Ectodermal cell (in vitro differentiated cells): Measurements from ENCODE around the gene ASGR1.

Experiments
- H3K27ac ChIP-seq: 2 replicates; pipeline ENCODE4 v1.7.0; 2013; ENCODE audit warnings: mild to moderate bottlenecking, low read depth, low read length; ENCODE audit not compliant: insufficient read depth, poor library complexity, severe bottlenecking
- H3K27me3 ChIP-seq: 2 replicates; pipeline ENCODE4 v1.7.0; 2013; ENCODE audit warnings: mild to moderate bottlenecking, low read length; ENCODE audit not compliant: insufficient read depth, control insufficient read depth, poor library complexity, severe bottlenecking
- H3K36me3 ChIP-seq: one replicate; pipeline ENCODE4 v1.7.0; 2013; ENCODE audit warnings: low read length; ENCODE audit not compliant: control insufficient read depth, insufficient read depth
- H3K4me1 ChIP-seq: one replicate; pipeline ENCODE4 v1.7.0; 2013; ENCODE audit warnings: low read length; ENCODE audit not compliant: control insufficient read depth, insufficient read depth
- H3K4me3 ChIP-seq: 2 replicates; pipeline ENCODE4 v1.7.0; 2013; ENCODE audit warnings: low read depth, low read length, control low read depth; ENCODE audit not compliant: insufficient read depth
- H3K9me3 ChIP-seq: 2 replicates; pipeline ENCODE4 v1.7.0; 2013; ENCODE audit warnings: mild to moderate bottlenecking, low read length, moderate library complexity; ENCODE audit not compliant: control insufficient read depth
- WGBS, 2 experiments: methylation state at CpG; one replicate each; pipeline ENCODE4 v1.1.7; 2013; ENCODE audit warnings: missing lambda C conversion rate in 2 of 2; 5-methylcytosine and 5-hydroxymethylcytosine counted together

Gene ASGR1

DNA sequence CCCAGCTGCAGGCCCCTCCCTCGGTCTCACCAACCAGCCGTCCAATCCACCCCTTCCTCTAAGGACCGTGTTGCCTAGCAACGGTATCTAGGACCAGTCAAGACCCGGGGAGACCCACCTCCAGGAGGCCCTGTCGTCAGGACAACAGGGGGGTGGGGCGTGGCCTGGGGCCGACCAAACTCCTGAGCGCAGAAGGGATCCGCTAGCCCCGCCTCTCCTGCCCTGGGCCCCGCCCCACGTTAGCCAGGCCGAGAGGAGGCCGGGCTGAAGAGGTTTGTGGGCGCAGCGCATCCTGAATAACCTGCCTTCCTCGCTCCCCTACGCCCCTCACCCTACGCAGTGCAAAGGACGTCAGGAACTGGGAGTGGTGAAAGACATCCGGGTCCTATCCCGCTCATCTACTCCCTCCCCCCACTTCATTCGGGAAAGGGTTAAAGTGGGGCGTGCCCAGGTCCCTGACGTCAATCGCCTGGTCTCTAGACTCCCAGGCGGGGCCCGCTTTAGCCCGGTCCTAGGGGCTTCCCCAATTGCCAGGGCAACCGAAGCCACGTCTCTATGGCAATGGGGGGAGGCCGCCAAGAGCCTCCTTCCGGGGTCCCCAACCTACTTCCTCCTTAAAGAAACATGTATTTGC is 25.8 kb upstream of the ASGR1 start:
- H3K36me3 ChIP-seq, result peaks cover 28% of the 10 kb centered on the region
- peak overlapping the region; percentile 44 for H3K27ac ChIP-seq
- no peaks in the 10 kb centered on the region for H3K27me3 ChIP-seq
- WGBS, 2 experiments, result 0% methylated on average over 34 of the region's 34 CpGs
- H3K4me3 ChIP-seq, result peak overlapping the region; percentile 38
- peaks cover 54% of the 10 kb centered on the region for H3K4me1 ChIP-seq
- no peaks in the 10 kb centered on the region for H3K9me3 ChIP-seq

DNA sequence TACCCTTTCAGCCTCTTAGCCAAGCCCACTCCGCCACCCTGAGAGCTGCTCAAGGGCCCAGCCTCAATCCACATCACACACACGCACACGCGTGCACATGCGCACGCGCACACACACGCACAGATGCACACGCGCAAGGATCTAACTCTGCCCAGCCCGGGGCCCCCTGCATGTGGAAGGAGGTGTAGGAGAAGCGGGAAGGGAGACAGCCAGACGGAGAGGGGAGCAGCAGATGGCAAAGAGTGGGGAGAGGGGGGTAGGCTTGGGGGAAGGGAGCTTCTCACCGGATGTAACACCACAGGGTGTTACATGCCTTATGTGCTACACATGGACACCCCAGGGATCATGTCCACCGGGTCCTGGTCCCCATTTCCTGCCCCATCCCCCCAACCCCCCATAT is 25.2 kb upstream of the ASGR1 start:
- Histone ChIP-seq H3K9me3 (no peaks in the 10 kb centered on the region), H3K27me3 (no peaks in the 10 kb centered on the region), H3K4me3 (peak overlapping the region; percentile 38), H3K4me1 (peaks cover 48% of the 10 kb centered on the region), H3K27ac (peak overlapping the region; percentile 20), H3K36me3 (peaks cover 28% of the 10 kb centered on the region)
- 89 to 90% methylated on average over 15 of the region's 15 CpGs for WGBS, 2 experiments

DNA sequence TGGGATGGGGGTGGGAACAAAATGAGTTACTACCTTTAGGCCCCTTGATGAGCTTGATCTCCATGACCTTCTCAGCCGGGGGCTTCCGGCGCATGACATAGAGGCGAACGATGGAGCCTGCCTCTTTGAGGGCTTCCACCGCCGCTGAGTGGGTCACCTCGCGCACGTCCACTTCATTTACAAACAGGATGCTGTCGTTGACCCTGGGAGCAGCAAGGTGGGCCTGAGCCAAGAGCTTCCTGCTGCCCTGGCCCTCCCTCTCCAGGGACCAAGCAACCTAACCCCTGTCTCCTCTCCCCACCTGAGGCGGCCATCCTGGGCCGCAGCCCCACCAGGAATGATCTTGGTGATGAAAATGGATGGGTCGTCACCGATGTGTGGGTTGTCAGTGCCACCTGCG is 24.2 kb upstream of the ASGR1 start:
- no peak overlapping the region for H3K27ac ChIP-seq
- H3K4me1 ChIP-seq, result peaks cover 39% of the 10 kb centered on the region
- H3K36me3 ChIP-seq, result peaks cover 28% of the 10 kb centered on the region
- 95 to 98% methylated on average over 16 of the region's 16 CpGs for WGBS, 2 experiments
- no peak overlapping the region for H3K4me3 ChIP-seq
- no peaks in the 10 kb centered on the region for H3K9me3 ChIP-seq
- no peaks in the 10 kb centered on the region for H3K27me3 ChIP-seq

DNA sequence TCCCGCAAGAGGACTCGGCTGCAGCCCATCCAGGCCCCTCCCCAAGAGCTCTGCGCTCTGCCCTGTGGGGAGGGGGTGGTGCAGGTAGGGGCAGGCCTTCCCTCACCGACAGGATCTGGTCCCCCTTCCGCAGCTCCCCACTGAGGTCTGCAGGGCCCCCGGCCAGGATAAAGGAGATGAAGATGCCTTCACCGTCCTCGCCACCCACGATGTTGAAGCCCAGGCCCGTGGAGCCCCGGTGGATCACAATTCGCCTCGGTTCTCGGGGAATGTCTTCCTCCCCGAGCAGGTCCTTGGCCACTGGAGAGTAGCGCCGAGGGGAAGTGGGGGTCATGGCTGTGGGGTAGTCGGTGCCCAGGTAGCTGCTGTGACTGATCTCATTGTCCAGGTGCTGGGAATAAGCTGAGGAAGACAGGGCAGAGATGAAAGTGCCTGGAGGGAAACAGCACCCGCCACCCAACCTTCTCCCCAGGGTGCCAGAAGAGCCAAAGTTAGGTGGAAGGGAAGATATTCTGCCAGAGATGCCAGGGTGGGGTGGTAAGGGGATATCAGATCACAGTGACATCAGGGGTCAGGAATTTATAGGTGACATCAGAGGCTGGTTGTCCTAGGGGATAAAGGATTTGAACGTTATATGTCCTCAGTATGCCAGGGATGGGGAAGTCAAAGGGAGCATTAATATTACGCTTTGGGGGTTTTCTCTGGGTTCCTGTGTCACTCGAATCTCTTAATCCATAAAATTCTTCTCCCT is 17.7 kb upstream of the ASGR1 start:
- Histone ChIP-seq H3K27me3 (no peaks in the 10 kb centered on the region), H3K4me3 (no peak overlapping the region), H3K4me1 (no peaks in the 10 kb centered on the region), H3K36me3 (peaks cover 57% of the 10 kb centered on the region), H3K27ac (no peak overlapping the region), H3K9me3 (no peaks in the 10 kb centered on the region)
- WGBS, 2 experiments, result 96% methylated on average over 22 of the region's 22 CpGs

DNA sequence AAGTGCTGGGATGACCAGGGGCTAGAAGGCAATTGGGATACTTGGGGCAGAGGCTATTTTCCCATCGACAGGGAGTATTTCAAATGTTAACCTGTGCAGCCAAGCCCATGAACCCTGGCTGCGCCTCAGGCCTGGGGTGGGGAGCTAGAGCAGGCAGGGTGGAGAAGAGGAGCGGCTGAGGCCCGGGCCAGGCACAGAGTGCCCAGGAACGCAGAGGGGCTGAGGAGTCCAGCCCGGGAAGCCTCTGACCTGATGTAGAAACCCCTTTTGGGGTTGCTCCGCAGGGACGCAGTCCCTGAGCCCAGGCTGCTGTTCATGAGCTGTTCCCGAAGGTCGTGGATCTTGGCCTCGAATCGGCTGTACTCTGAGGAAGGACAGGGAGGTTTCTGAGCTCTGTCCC is 16.8 kb upstream of the ASGR1 start:
- WGBS, 2 experiments, result 95 to 96% methylated on average over 12 of the region's 12 CpGs

DNA sequence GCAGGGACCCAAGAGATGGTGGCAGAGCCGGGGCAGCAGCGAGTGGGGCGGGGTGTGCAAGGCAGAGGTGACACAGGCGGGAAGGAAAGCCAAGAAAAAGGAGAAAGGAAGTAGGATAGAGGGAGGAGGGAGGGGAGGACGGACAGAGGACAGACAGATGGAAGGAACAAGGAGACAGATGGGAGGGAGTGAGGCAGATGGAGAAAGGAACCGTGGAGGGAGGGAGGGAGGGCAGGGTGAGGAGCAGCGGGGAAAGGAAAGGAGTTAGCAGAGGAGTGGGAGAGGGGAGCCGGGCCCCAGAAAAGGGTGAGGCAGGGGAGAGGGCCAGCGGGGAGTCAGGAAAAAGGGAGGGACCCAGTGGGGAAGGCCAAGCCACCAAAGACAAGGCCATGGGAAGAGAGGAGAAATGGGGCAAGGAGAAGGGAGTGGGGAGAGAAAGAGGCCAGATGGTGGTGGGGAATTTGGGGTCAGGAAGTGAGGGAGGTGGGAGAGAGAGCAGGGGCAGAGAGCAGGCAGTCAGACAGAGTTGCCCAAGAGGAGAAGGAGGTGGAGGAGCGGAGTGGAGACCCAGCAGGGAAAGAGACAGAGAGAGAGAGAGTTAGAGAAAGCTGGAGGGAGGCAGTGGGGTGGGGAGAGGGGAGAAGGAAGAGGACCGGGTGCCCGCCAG is 13.2 kb upstream of the ASGR1 start:
- Histone ChIP-seq H3K36me3 (peaks cover 46% of the 10 kb centered on the region), H3K27ac (no peak overlapping the region), H3K4me1 (no peaks in the 10 kb centered on the region), H3K4me3 (no peak overlapping the region), H3K9me3 (no peaks in the 10 kb centered on the region), H3K27me3 (no peaks in the 10 kb centered on the region)
- 90 to 91% methylated on average over 12 of the region's 12 CpGs for WGBS, 2 experiments

More for the DNA sequence above, 16.8 kb upstream of the ASGR1 start:
- H3K36me3 ChIP-seq, result peaks cover 54% of the 10 kb centered on the region
- H3K4me1 ChIP-seq, result no peaks in the 10 kb centered on the region
- no peaks in the 10 kb centered on the region for H3K27me3 ChIP-seq
- no peaks in the 10 kb centered on the region for H3K9me3 ChIP-seq
- H3K4me3 ChIP-seq, result no peak overlapping the region
- no peak overlapping the region for H3K27ac ChIP-seq

DNA sequence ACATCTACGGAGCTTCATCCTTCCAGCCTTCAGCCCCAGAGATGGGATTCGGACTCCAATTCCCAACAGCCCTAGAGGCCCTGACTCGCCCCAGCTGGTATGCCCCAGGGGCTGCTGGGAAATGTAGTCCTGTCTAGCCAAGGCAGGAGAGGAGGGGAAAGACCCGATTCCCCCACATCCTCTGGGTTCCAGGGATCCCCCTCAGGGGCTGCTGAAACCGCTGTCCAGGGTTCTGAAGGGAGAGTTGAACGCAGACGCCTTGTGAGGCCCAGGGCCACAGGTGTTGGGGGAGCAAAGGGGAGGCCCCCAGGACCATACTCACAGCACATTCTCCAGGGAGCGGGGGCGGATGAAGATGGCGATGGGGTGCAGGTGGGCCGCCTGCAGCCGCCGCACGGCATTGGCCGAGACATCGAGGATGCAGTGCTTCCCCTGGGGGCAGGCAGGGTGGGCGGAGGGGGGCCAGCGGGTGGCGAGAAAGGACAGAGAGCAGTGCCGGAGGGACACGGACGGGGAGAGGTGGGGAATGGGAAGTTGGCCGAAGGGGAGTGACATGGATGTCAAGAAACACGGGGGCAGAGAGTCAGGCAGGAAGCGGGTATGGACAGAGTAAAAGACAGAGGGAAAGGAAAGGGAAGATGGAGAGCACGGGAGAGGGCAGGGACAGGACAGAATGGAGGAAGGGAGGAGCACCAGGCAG is 12.6 kb upstream of the ASGR1 start:
- Histone ChIP-seq H3K27me3 (no peaks in the 10 kb centered on the region), H3K4me1 (no peaks in the 10 kb centered on the region), H3K27ac (no peak overlapping the region), H3K36me3 (peaks cover 40% of the 10 kb centered on the region), H3K4me3 (no peak overlapping the region), H3K9me3 (no peaks in the 10 kb centered on the region)
- WGBS, 2 experiments, result 88% methylated on average over 26 of the region's 26 CpGs

DNA sequence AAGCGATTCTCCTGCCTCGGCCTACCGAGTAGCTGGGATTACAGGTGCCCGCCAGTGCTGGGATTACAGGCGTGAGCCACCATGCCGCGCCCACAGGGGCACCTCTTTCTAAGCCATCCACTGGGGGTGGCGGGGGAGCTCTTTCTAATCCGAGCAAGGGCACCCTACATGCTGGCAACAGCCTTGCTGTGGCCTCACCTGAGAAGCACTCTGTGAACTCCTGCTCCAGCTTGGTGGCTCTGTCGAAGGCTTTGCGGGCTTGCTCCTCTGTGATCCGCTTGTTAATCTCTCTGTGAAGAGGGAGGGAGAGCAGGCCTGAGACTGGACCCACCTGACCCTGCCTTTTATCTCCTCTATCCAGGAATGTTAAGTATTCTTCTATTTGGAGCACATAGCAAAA is 11.9 kb upstream of the ASGR1 start:
- Histone ChIP-seq H3K4me3 (no peak overlapping the region), H3K4me1 (no peaks in the 10 kb centered on the region), H3K9me3 (no peaks in the 10 kb centered on the region), H3K36me3 (peaks cover 33% of the 10 kb centered on the region), H3K27me3 (no peaks in the 10 kb centered on the region), H3K27ac (no peak overlapping the region)
- WGBS, 2 experiments, result 92 to 95% methylated on average over 12 of the region's 12 CpGs

DNA sequence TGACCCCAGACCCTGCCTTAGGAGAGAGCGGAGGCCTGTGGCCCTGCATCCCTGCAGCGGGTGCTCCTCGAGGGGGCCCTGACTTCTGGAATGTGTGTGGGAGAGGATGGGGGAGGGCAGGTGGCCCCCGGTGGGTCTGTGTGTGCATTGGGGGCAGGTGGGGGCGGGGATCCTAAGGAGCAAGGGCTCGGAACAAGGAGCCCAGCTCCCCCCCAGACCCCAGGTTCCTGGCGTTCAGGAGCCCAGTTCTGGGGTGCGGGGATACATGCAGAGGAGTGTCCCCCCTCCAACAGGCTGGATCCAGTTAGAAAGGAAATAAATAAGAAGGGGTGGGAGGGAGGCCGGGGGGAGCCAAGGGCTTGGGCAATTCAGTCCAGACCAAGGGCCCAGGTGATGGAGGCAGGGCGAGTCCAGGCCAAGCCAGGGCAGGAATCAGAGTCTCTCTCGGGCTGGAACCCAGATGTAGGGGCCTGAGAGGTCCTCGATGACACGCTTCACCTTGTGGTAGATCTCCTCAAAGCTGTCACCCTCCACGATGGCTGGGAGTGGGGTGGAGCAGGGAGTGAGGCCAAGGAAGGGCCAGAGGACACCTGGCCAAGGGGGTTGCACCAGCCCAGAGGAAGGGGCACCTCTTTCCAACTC is 11.2 kb upstream of the ASGR1 start:
- H3K4me3 ChIP-seq, result no peak overlapping the region
- H3K27me3 ChIP-seq, result no peaks in the 10 kb centered on the region
- H3K9me3 ChIP-seq, result no peaks in the 10 kb centered on the region
- no peak overlapping the region for H3K27ac ChIP-seq
- H3K36me3 ChIP-seq, result peaks cover 27% of the 10 kb centered on the region
- 95% methylated on average over 14 of the region's 14 CpGs for WGBS, 2 experiments
- no peaks in the 10 kb centered on the region for H3K4me1 ChIP-seq
